MM.1S (cell line): ENCODE data around the gene ATP6V1F.

Experiments used
- CTCF ChIP-seq: fragments of 300-600 bp; sonication (generic); IDR thresholded peaks from 2 replicates; pipeline ENCODE4 v1.5.1; 2016; ENCODE audit warnings: antibody characterized with exemption, low read length, mixed read lengths
- EZH2 ChIP-seq: fragments of 300-600 bp; sonication (generic); optimal IDR thresholded peaks from 2 replicates; pipeline ENCODE3; 2017; ENCODE audit warnings: low read depth, mild to moderate bottlenecking, antibody characterized with exemption, low read length, mixed read lengths
- EZH2phosphoT487 ChIP-seq: fragments of 300-600 bp; sonication (generic); IDR thresholded peaks from 2 replicates; pipeline ENCODE4 v1.6.1; 2018; ENCODE audit warnings: antibody characterized with exemption, low read length

- TF ChIP-seq CTCF, result no peak
- no peak for TF ChIP-seq EZH2
- no peak for TF ChIP-seq EZH2phosphoT487
These were observed 15.8 kb downstream of the ATP6V1F start for GRCh38 chr7:128878226-128879105.
